ENCODE data around the gene SLC6A2.

SLC6A2 gene

GRCh38 chr16:55671206-55671973 is 15.6 kb downstream of the SLC6A2 start:
- DNase-seq (ENCODE audit: low read depth in 3 of 3, low spot score in 1 of 3): no peak

DNA sequence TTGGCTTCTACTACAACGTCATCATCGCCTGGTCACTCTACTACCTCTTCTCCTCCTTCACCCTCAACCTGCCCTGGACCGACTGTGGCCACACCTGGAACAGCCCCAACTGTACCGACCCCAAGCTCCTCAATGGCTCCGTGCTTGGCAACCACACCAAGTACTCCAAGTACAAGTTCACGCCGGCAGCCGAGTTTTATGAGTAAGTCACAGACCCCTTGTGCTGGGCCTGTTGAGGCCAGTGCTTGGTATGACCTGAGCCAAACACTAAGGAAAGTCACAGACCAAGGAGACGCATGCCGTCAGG is 16.1 kb downstream of the SLC6A2 start:
- no peak for DNase-seq (ENCODE audit: low read depth in 3 of 3, low spot score in 1 of 3)

DNA sequence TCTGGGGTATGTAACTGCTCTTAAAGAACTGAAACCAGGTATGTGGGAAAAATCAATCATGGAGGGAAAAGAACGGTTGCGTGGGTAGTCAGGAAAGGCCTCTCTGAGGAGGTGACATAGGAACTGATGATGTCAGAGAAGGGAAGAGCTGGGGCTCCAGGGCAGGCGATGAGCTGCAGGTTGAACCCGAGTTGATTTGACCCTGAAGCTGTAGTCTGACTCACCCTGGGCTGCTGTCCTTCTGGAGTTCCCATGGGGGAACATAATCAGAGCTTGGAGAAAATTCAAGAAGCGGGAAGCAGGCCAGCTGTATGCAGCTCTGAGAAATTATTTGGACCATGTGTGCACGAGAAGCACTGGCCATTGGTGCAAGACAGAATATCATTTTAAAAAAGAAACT is 16.7 kb downstream of the SLC6A2 start:
- no peak for DNase-seq (ENCODE audit: low read depth in 3 of 3, low spot score in 1 of 3)

DNA sequence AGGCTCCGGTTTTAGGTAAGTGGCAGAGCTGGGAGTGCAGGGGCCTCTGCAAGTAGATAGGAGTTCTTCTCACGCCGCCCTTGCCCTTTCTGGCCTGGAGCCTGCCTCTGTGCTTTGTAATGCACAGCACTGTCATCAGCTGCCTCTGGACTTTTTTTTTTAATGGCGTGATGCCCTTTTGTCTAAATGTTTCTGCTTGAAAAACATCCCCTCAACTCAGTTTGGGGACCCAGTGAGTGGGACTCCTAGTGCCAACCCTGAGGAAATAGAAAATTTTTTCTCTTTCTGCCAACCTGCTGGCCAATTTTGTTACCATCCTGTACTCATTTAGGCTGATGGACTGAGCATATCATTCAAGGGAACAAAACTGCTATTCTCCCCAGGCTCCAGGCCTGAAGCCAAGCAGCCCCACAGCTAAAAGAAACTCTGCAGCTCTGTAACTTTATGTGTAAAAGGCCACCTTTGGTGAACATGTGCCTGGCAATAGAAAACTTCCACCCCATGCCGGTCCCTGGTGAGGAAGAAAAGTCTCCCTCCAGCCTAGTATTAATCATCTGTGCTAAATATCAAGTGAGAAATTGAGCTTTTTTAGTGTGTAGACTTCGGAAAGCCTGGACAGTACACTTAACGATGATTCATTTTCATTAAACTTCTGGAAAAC is 22.5 kb downstream of the SLC6A2 start:
- no peak for DNase-seq (ENCODE audit: low read depth in 3 of 3, low spot score in 1 of 3)

DNA sequence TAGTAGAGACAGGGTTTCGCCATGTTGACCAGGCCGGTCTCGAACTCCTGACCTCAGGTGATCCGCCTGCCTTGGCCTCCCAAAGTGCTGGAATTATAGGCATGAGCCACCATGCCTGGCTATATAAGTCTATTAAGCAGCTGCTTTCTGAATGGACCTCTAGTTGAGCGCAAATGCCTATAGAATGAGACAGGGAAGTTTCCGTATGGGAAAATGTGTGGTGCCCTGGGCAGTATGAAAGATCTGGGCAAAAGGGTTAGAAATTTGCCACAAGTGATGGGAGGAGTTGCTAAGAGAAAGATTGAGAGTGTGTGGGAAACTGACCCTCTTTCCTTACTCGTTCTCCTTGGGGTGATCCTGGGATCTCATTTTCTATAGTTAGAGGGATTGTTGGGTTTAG is 26.3 kb downstream of the SLC6A2 start:
- no peak for DNase-seq (ENCODE audit: low read depth in 3 of 3, low spot score in 1 of 3)

GRCh38 chr16:55685973-55686372 is 30.2 kb downstream of the SLC6A2 start:
- DNase-seq (ENCODE audit: low read depth in 3 of 3, low spot score in 1 of 3): no peak

DNA sequence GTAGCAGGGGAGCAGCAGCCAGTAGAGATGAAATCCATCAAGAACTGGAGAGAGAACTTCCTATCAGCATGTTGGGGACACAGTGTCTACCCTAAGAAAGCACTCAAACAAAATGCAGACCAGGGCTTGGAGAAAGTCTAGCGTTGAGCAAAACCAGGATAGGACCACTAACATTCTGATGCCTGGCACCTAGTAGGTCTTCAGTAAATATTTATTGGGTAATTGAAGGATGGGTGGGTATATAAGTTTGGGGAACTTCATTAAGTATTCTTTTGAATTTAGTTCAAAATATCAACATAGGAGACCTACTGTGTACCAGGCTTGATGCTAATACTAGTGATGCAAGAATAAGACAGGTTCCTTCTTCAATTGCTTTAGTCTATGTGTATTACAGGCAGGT is 30.9 kb downstream of the SLC6A2 start:
- no peak for DNase-seq (ENCODE audit: low read depth in 3 of 3, low spot score in 1 of 3)

DNA sequence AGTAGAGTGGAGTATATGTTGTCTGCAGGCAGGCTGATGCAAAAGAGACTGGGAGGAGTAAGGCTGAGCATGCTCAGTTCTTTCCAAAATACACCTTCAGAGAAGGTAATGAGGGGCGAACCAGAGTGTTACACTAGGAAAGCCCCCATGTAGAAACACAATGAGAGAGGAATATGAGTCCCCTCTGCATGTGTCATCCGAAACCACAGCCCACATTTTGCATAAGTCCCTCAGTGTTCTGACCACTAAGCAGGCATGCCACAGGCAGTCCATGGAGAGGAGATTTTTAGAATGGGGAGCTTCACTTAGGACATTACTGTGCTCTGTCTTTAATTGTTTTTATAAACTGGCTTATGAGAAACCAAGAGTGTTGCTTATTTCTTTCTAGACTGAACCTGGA is 32.0 kb downstream of the SLC6A2 start:
- DNase-seq (ENCODE audit: low read depth in 3 of 3, low spot score in 1 of 3): no peak

DNA sequence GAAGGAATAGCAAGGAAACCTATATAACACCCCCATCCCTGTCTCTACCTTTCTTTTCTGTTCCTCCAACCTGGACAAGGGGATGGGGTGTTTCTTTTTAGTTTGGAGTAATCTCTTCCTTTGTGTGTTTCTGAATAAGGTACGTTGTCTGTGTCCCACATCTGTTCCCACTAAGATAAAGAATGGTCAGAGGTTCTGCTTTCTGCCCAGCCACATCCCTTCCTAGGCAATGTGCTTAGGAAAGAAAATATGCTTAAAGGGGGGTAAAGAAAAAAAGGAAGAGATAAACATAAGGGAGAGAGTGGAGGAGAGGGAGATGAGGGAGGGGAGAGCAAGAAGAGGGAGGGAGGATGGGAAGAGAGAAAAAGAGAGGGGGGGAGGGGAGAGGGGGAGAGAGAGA is 35.1 kb downstream of the SLC6A2 start:
- DNase-seq (ENCODE audit: low read depth in 3 of 3, low spot score in 1 of 3): no peak

GRCh38 chr16:55691771-55692170 is 36.0 kb downstream of the SLC6A2 start:
- DNase-seq (ENCODE audit: low read depth in 3 of 3, low spot score in 1 of 3): no peak

GRCh38 chr16:55695595-55695994 is 39.8 kb downstream of the SLC6A2 start:
- DNase-seq (ENCODE audit: low read depth in 3 of 3, low spot score in 1 of 3): no peak

- DNase-seq (ENCODE audit: low read depth in 3 of 3, low spot score in 1 of 3): no peak
Measured at GRCh38 chr16:55697867-55698266, 42.1 kb downstream of the SLC6A2 start.

GRCh38 chr16:55698331-55698730 is 42.5 kb downstream of the SLC6A2 start:
- no peak for DNase-seq (ENCODE audit: low read depth in 3 of 3, low spot score in 1 of 3)

- DNase-seq (ENCODE audit: low read depth in 3 of 3, low spot score in 1 of 3): no peak
Measured at GRCh38 chr16:55698946-55699345, 43.2 kb downstream of the SLC6A2 start.

GRCh38 chr16:55699616-55700015 is 43.8 kb downstream of the SLC6A2 start:
- DNase-seq (ENCODE audit: low read depth in 3 of 3, low spot score in 1 of 3): no peak

DNA sequence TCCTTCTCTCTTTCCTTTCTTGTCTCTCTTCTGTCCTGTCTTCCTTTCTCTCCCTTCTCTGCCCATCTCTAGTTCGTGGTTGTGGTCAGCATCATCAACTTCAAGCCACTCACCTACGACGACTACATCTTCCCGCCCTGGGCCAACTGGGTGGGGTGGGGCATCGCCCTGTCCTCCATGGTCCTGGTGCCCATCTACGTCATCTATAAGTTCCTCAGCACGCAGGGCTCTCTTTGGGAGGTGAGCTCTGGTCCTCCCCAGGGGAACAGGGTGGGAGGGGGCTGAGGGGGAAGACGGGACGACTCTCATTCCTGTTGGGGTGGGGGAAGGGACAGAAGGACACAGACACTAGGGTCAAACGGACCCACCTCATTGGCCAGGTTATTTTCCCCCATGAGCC is 44.3 kb downstream of the SLC6A2 start:
- DNase-seq (ENCODE audit: low read depth in 3 of 3, low spot score in 1 of 3): no peak

- DNase-seq (ENCODE audit: low read depth in 3 of 3, low spot score in 1 of 3): no peak
Measured at GRCh38 chr16:55700961-55701360, 45.2 kb downstream of the SLC6A2 start.

DNA sequence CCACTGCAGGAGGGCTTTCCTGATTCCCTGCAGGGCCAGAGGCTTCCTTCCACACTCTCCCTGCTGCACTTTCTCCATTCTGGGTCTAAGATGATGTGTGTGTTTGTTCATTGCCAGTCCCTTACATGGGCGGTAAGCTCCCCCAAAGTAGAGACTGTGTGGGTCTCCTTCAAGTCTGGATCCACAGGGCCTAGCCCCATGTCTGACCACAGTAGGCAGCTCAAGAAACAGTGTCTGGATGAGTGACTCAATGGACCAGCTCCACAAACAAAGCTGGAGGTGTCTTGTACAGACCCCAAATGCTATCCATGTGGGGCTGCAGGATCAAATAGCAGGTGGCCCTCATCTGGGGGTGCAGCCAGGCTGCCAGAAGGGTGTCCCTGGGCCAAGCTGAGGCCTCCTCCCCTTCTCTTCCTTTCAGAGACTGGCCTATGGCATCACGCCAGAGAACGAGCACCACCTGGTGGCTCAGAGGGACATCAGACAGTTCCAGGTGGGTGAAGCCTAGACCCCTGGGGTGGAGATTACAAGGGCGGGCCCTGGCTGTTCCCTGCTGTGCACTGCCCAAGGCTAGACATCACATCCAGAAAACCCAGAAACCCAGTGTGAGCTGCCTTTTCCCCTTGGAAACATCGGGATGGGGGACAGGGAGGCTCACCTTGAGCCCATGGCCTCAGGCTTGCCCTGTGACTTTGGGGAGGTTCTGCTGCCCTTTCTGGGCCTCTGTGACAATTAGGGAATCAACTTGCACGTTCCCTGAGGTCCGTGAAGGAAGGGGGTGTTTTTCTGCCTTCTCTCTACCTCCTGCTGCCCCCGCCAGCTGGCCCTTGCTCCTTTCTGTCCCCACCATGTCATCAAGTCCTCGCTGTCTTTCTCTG is 45.9 kb downstream of the SLC6A2 start:
- no peak for DNase-seq (ENCODE audit: low read depth in 3 of 3, low spot score in 1 of 3)

- DNase-seq (ENCODE audit: low read depth in 3 of 3, low spot score in 1 of 3): no peak
Measured at GRCh38 chr16:55703003-55704001, 47.5 kb downstream of the SLC6A2 start.

GRCh38 chr16:55706739-55707384 is 51.1 kb downstream of the SLC6A2 start:
- DNase-seq (ENCODE audit: low read depth in 3 of 3, low spot score in 1 of 3): no peak

Data from stimulated activated CD4-positive, alpha-beta T cell treated with anti-CD3 and anti-CD28 coated beads, TNF-alpha, amount 100 ng/mL, for 1 hour (primary cell).